Nephron (organoid): ENCODE measurements around the gene ZNF784.
"Not testable (repeated sequence)": the region's sequence is repeated elsewhere in the genome, so short reads cannot be mapped to it uniquely, and the experiment has no call there.

Source experiments
- H3K27ac Mint-ChIP-seq, 3 experiments: 2 replicates each; pipeline ENCODE4 v1.8.0; 2020; ENCODE audit warnings: mixed read lengths in 3 of 3, mild to moderate bottlenecking in 2 of 3, moderate library complexity in 1 of 3
- H3K27me3 Mint-ChIP-seq: 2 replicates; pipeline ENCODE4 v1.8.0; 2021; ENCODE audit warnings: low read depth, mild to moderate bottlenecking, moderate library complexity, mixed read lengths
- H3K36me3 Mint-ChIP-seq: 2 replicates; pipeline ENCODE4 v1.8.0; 2020; ENCODE audit warnings: low read depth, mixed read lengths
- H3K4me1 Mint-ChIP-seq: 2 replicates; pipeline ENCODE4 v1.8.0; 2020; ENCODE audit warnings: mixed read lengths
- H3K4me3 Mint-ChIP-seq, 3 experiments: 2 replicates each; pipeline ENCODE4 v1.8.0; 2020; ENCODE audit warnings: mild to moderate bottlenecking in 3 of 3, mixed read lengths in 3 of 3, moderate library complexity in 2 of 3
- H3K9me3 Mint-ChIP-seq: 2 replicates; pipeline ENCODE4 v1.8.0; 2020; ENCODE audit warnings: mixed read lengths
- CTCF ChIP-seq, 3 experiments: fragments of 200-600 bp; sonication (generic); IDR thresholded peaks; one replicate each; pipeline ENCODE4 v1.5.0; 2021; ENCODE audit warnings: antibody characterized with exemption in 3 of 3; ENCODE audit not compliant: unreplicated experiment in 3 of 3

ZNF784 gene

GRCh38 chr19:55578031-55578760 lies 46.2 kb downstream of the ZNF784 start:
- Mint-ChIP-seq H3K27ac (no peak overlapping the region), H3K36me3 (peaks cover 28% of the 10 kb centered on the region), H3K9me3 (no peaks in the 10 kb centered on the region), H3K4me3 (no peak overlapping the region), H3K4me1 (peaks cover 19% of the 10 kb centered on the region), H3K27me3 (no peaks in the 10 kb centered on the region)
- no peak for TF ChIP-seq CTCF (IDR thresholded peaks at IDR 0.05; ENCODE audit: unreplicated experiment in 3 of 3)

GRCh38 chr19:55576746-55577145 lies 47.6 kb downstream of the ZNF784 start:
- Mint-ChIP-seq H3K4me3 (peak overlapping the region; percentile 73 to 86 (median 85)), H3K36me3 (peaks cover 28% of the 10 kb centered on the region), H3K9me3 (no peaks in the 10 kb centered on the region), H3K27ac (peak overlapping the region in 2 of 3 experiments; percentile 55 to 63), H3K27me3 (peaks cover 5% of the 10 kb centered on the region), H3K4me1 (peaks cover 14% of the 10 kb centered on the region)
- no peak for TF ChIP-seq CTCF (IDR thresholded peaks at IDR 0.05; ENCODE audit: unreplicated experiment in 3 of 3)

GRCh38 chr19:55573929-55574328 lies 50.4 kb downstream of the ZNF784 start:
- H3K4me3 Mint-ChIP-seq, H3K27ac Mint-ChIP-seq, H3K27me3 Mint-ChIP-seq, H3K9me3 Mint-ChIP-seq, H3K4me1 Mint-ChIP-seq: not testable (repeated sequence)
- H3K36me3 Mint-ChIP-seq: peaks cover 23% of the 10 kb centered on the region
